H1 (cell line): Measurements from ENCODE around the gene LRRC2. TPM values are rescaled to one million over a fixed set of nuclear protein-coding genes. Genes with fewer than 3 reads are reported as not detected.

Source experiments
- CTCF ChIA-PET: fragments of 300-600 bp; sonication (Branson Sonifier 250); formaldehyde crosslinking; loops from one replicate; lab custom pipeline; 2021; ENCODE audit not compliant: partially characterized antibody; lab: Charles Lee
- POLR2A ChIA-PET: fragments of 300-600 bp; sonication (Branson Sonifier 250); formaldehyde crosslinking; loops from one replicate; lab custom pipeline; 2021; ENCODE audit warnings: inconsistent platforms; ENCODE audit not compliant: partially characterized antibody; lab: Charles Lee
- DNase-seq, 2 experiments: peaks; one replicate each; pipeline versions ENCODE4 v3.0.0 to v3.0.0-alpha.2; 2010 to 2022; ENCODE audit warnings: low spot score in 2 of 2, low read depth in 1 of 2, mixed read lengths in 1 of 2
- FAIRE-seq: peaks from 2 replicates; lab custom pipeline; 2011; peaks lifted over from hg19 to GRCh38; lab: Jason Lieb, UNC
- H2AFZ ChIP-seq: 2 replicates; pipeline ENCODE4 v1.8.1; 2012; ENCODE audit warnings: low read length, inconsistent platforms
- H2AK5ac ChIP-seq: 2 replicates; pipeline ENCODE4 v1.6.1; 2013; ENCODE audit warnings: low read depth, low read length
- H2BK120ac ChIP-seq: replicated peaks from 2 replicates; pipeline ENCODE3; 2013; ENCODE audit warnings: low read depth, low read length, inconsistent platforms
- H2BK12ac ChIP-seq: 2 replicates; pipeline ENCODE4 v1.6.1; 2013; ENCODE audit warnings: low read depth, low read length
- H2BK15ac ChIP-seq: 2 replicates; pipeline ENCODE4 v1.6.1; 2013; ENCODE audit warnings: low read length
- H2BK20ac ChIP-seq: 2 replicates; pipeline ENCODE4 v1.6.1; 2013; ENCODE audit warnings: low read length
- H2BK5ac ChIP-seq: 2 replicates; pipeline ENCODE4 v1.6.1; 2013; ENCODE audit warnings: low read depth, low read length
- H3K14ac ChIP-seq: 2 replicates; pipeline ENCODE4 v1.6.1; 2013; ENCODE audit warnings: inconsistent platforms; ENCODE audit not compliant: insufficient read length
- H3K18ac ChIP-seq: 2 replicates; pipeline ENCODE4 v1.6.1; 2013; ENCODE audit warnings: low read length; ENCODE audit errors: extremely low read depth
- H3K23ac ChIP-seq: 2 replicates; pipeline ENCODE4 v1.6.1; 2013; ENCODE audit warnings: inconsistent platforms; ENCODE audit not compliant: insufficient read length
- H3K23me2 ChIP-seq: 2 replicates; pipeline ENCODE4 v1.6.1; 2013; ENCODE audit warnings: low read depth, low read length
- H3K27ac ChIP-seq: 2 replicates; pipeline ENCODE4 v1.6.1; 2011; ENCODE audit warnings: low read depth, low read length, inconsistent platforms
- H3K27me3 ChIP-seq, 4 experiments: replicated peaks in 1 of 4; 1 replicate in 1 of 4; 2 replicates in 3 of 4; pipeline versions ENCODE4 v1.6.1 to v1.8.1; 2011 to 2013; ENCODE audit warnings: low read length in 3 of 4, mild to moderate bottlenecking in 3 of 4, inconsistent platforms in 2 of 4, mixed read lengths in 2 of 4, moderate library complexity in 1 of 4; ENCODE audit not compliant: control insufficient read depth in 3 of 4, insufficient read depth in 3 of 4; ENCODE audit errors: extremely low read depth in 1 of 4
- H3K36me3 ChIP-seq, 4 experiments: 2 replicates each; pipeline versions ENCODE4 v1.6.1 to v1.8.1; 2011 to 2013; ENCODE audit warnings: mild to moderate bottlenecking in 4 of 4, low read length in 3 of 4, moderate library complexity in 2 of 4, control low read depth in 1 of 4, inconsistent platforms in 1 of 4; ENCODE audit not compliant: insufficient read depth in 4 of 4, control insufficient read depth in 2 of 4
- H3K4ac ChIP-seq: replicated peaks from 2 replicates; pipeline ENCODE3; 2013; ENCODE audit warnings: low read length, low read depth, mixed read lengths, inconsistent platforms; ENCODE audit not compliant: insufficient read length
- H3K4me1 ChIP-seq, 4 experiments: replicated peaks in 1 of 4; 1 replicate in 1 of 4; 2 replicates in 3 of 4; pipeline versions ENCODE4 v1.6.1 to v1.8.1; 2011 to 2013; ENCODE audit warnings: low read length in 3 of 4, inconsistent platforms in 2 of 4, mixed read lengths in 1 of 4; ENCODE audit not compliant: insufficient read depth in 4 of 4, control insufficient read depth in 3 of 4
- H3K4me2 ChIP-seq, 2 experiments: 2 replicates each; pipeline versions ENCODE4 v1.6.1 to v1.8.1; 2011 to 2013; ENCODE audit warnings: low read depth in 2 of 2, low read length in 2 of 2, control low read depth in 1 of 2, inconsistent platforms in 1 of 2, mild to moderate bottlenecking in 1 of 2; ENCODE audit not compliant: insufficient read depth in 1 of 2
- H3K4me3 ChIP-seq, 4 experiments: fragments of 200-600, 300-600 bp in 1 of 4; sonication (generic), shearing (Covaris generic), sonication (Bioruptor Twin) in 1 of 4; 2 replicates each; pipeline versions ENCODE4 v1.5.1 to v1.8.1; 2011 to 2016; ENCODE audit warnings: low read length in 4 of 4, low read depth in 3 of 4, control low read depth in 2 of 4, inconsistent platforms in 2 of 4, mild to moderate bottlenecking in 2 of 4, mixed read lengths in 1 of 4, moderate library complexity in 1 of 4; ENCODE audit not compliant: insufficient read depth in 2 of 4; ENCODE audit errors: extremely low read depth in 1 of 4
- H3K56ac ChIP-seq: replicated peaks from 2 replicates; pipeline ENCODE3; 2013; ENCODE audit warnings: low read depth, mild to moderate bottlenecking, mixed read lengths, low read length, inconsistent platforms; ENCODE audit not compliant: insufficient read length
- H3K79me1 ChIP-seq: 2 replicates; pipeline ENCODE4 v1.6.1; 2013; ENCODE audit warnings: low read depth, low read length, control low read depth
- H3K79me2 ChIP-seq, 2 experiments: 2 replicates each; pipeline versions ENCODE4 v1.6.1 to v1.8.1; 2012 to 2013; ENCODE audit warnings: low read length in 2 of 2, mild to moderate bottlenecking in 2 of 2, inconsistent platforms in 1 of 2; ENCODE audit not compliant: insufficient read depth in 2 of 2, control insufficient read depth in 1 of 2
- H3K9ac ChIP-seq, 4 experiments: replicated peaks in 1 of 4; 1 replicate in 1 of 4; 2 replicates in 3 of 4; pipeline versions ENCODE4 v1.6.1 to v1.8.1; 2011 to 2013; ENCODE audit warnings: low read depth in 3 of 4, low read length in 3 of 4, control low read depth in 2 of 4, mild to moderate bottlenecking in 2 of 4, moderate library complexity in 2 of 4, inconsistent platforms in 1 of 4; ENCODE audit errors: extremely low read depth in 1 of 4
- H3K9me3 ChIP-seq, 2 experiments: 2 replicates each; pipeline versions ENCODE4 v1.6.1 to v1.8.1; 2012 to 2013; ENCODE audit warnings: mild to moderate bottlenecking in 2 of 2, moderate library complexity in 2 of 2, control low read depth in 1 of 2, inconsistent platforms in 1 of 2, low read depth in 1 of 2, low read length in 1 of 2, mixed read lengths in 1 of 2; ENCODE audit not compliant: insufficient read depth in 2 of 2
- H4K20me1 ChIP-seq, 2 experiments: replicated peaks in 1 of 2; 2 replicates each; pipeline versions ENCODE3 to v1.8.1; 2011 to 2013; ENCODE audit warnings: inconsistent platforms in 2 of 2, low read length in 2 of 2, mild to moderate bottlenecking in 1 of 2; ENCODE audit not compliant: insufficient read depth in 2 of 2, control insufficient read depth in 1 of 2
- H4K5ac ChIP-seq: 2 replicates; pipeline ENCODE4 v1.6.1; 2013; ENCODE audit warnings: low read length, low read depth, mixed read lengths, inconsistent platforms; ENCODE audit not compliant: insufficient read length
- H4K8ac ChIP-seq: 2 replicates; pipeline ENCODE4 v1.8.0; 2013; ENCODE audit warnings: mild to moderate bottlenecking, moderate library complexity, low read length, inconsistent platforms; ENCODE audit not compliant: insufficient read depth; ENCODE audit errors: extremely low read depth
- H4K91ac ChIP-seq: replicated peaks from 2 replicates; pipeline ENCODE3; 2013; ENCODE audit warnings: low read length, mixed read lengths, inconsistent platforms; ENCODE audit not compliant: insufficient read length
- GABPA ChIP-seq: IDR thresholded peaks from 2 replicates; pipeline ENCODE4 v1.6.1; 2011; ENCODE audit warnings: mild to moderate bottlenecking, low read length, moderate library complexity, borderline replicate concordance; ENCODE audit not compliant: insufficient read depth
- RAD21 ChIP-seq, 2 experiments: IDR thresholded peaks in 1 of 2; conservative IDR thresholded peaks in 1 of 2; 2 replicates each; pipeline ENCODE4 v1.6.1; 2011; ENCODE audit warnings: low read depth in 2 of 2, low read length in 2 of 2, improper control_type of control experiment in 1 of 2, inconsistent platforms in 1 of 2, mild to moderate bottlenecking in 1 of 2, moderate library complexity in 1 of 2
- SP2 ChIP-seq: IDR thresholded peaks from 2 replicates; pipeline ENCODE4 v1.6.1; 2012; ENCODE audit warnings: mild to moderate bottlenecking, low read length, inconsistent platforms
- WGBS, 2 experiments: shearing (Covaris generic) in 1 of 2; methylation state at CpG; one replicate each; pipeline versions ENCODE4 v1.1.6 to v1.1.7; 2013 to 2015; ENCODE audit warnings: low lambda C conversion rate in 2 of 2, mixed read lengths in 2 of 2, inconsistent platforms in 1 of 2, low coverage in 1 of 2, missing lambda C conversion rate in 1 of 2; ENCODE audit not compliant: insufficient replicate concordance in 2 of 2, insufficient coverage in 1 of 2, insufficient read length in 1 of 2; ENCODE audit errors: extremely low coverage in 1 of 2, missing lambda C conversion rate in 1 of 2; 5-methylcytosine and 5-hydroxymethylcytosine counted together
- polyA plus RNA-seq, 7 experiments: library from polyadenylated mRNA; depleted of rRNA in 3 of 7; stranded (reverse) in 5 of 7; unstranded in 2 of 7; fragments of >200 nt in 5 of 7; fragments of 200-250 nt in 2 of 7; gene quantifications; 1 replicate in 5 of 7; 2 replicates in 1 of 7; 4 replicates in 1 of 7; pipeline versions ENCODE4 v1.2.1 to v1.2.3, GENCODE V29; 2011 to 2013; ENCODE audit warnings: missing spikeins in 2 of 7, mixed read lengths in 2 of 7
- total RNA-seq: library from RNA; stranded (reverse); fragmentation: NEBNext Ultra II Directional; extraction: Animal tissue kit (Norgen Biotek cat#: 25700); gene quantifications from 2 replicates; pipeline ENCODE4 v1.2.1, GENCODE V29; 2021
- TF ChIP-seq, protein P1 (sequence below), 3 experiments: IDR thresholded peaks; 1 replicate in 2 of 3; 2 replicates in 1 of 3; pipeline versions ENCODE4 v1.5.1 to v1.6.1; 2011; ENCODE audit warnings: low read length in 3 of 3, mild to moderate bottlenecking in 3 of 3, inconsistent platforms in 2 of 3, low read depth in 1 of 3, moderate library complexity in 1 of 3; ENCODE audit not compliant: insufficient read depth in 1 of 3; ENCODE audit errors: control extremely low read depth in 1 of 3

The LRRC2 gene
- total and polyA plus RNA-seq, 2 of the 8 experiments (the other 6 are each of a cell fraction or from before 2014, with no cell fraction given) = 1.4 to 6.4 TPM

DNA sequence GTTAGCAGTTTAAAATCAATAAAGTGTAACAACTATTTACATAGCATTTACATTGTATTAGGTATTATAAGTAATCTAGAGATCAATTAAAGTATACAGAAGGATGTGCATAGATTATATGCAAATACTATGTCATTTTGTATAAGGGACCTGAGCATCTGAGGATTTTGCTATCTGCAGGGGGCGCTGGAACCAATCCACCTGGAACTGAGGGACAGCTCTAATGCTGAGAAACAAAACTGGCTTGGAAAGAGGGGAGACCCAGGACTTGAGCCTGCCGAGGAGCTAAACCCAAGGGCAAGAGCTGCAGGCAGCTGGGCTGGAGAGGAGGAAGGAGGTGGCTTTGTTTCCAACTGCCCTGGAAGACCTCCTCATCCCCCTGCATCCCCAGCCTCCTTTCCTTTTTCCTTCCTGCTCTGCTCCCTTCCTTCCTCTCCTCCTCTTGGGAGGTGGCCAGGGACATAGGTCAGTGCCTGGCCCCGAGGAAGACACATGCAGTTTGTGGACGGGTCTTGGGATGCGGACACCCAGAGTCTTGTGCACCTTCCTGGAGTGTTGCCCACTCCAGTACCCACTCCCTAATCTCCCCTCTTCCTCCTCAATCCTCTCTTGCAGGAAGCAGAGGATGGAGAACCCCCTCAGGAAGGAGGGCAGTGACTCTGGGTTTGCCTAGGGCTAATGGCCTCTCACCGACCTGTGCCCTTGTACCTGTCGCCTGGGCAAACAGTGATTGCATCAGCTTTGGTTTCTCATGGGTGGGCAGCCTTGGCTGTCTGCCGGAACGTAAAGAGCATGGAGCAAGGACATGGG, 69.2 kb downstream of the LRRC2 start:
- Histone ChIP-seq H2AFZ (peak overlapping the region; percentile 15; the same call in 1 of the 2 replicates), H2BK15ac (no peak overlapping the region), H2BK5ac (peak overlapping the region; percentile 14; the same call in 1 of the 2 replicates), H3K4me1 (peaks cover 0 to 7% (median 1%) of the 10 kb centered on the region in 4 experiments; a peak in 2 of 7 replicates), H3K79me1 (no peaks in the 10 kb centered on the region), H4K5ac (no peak overlapping the region), H3K18ac (peak overlapping the region; percentile 1; the same call in 1 of the 2 replicates), H3K23me2 (no peaks in the 10 kb centered on the region), H3K9me3 (peaks cover 0 to 10% of the 10 kb centered on the region in 2 experiments; a peak in 2 of 4 replicates), H3K23ac (no peak overlapping the region), H3K27me3 (peaks cover 0 to 4% (median 0%) of the 10 kb centered on the region in 4 experiments; a peak in 1 of 7 replicates), H3K14ac (no peak overlapping the region), H2BK120ac (no peak overlapping the region), H3K4me2 (no peak overlapping the region), H4K91ac (peak overlapping the region; percentile 8), H3K36me3 (no peaks in the 10 kb centered on the region), H2BK12ac (peak overlapping the region; percentile 52; the same call in 1 of the 2 replicates), H3K4ac (no peak overlapping the region), H3K79me2 (no peaks in the 10 kb centered on the region), H3K9ac (no peak overlapping the region; a peak in 1 of 7 replicates), H3K27ac (no peak overlapping the region), H2BK20ac (peak overlapping the region; percentile 38), H3K4me3 (no peak overlapping the region), H4K20me1 (no peaks in the 10 kb centered on the region), H3K56ac (no peak overlapping the region), H2AK5ac (0 out of 2 replicates have a peak overlapping the region, but pooled peaks have one; percentile 43), H4K8ac (no peak overlapping the region)
- ChIA-PET CTCF (interaction anchor here (0.6 to 7.9 kb wide), 42 partner anchors 8 to 383 kb away, joined by 3 to 63 read pairs (median 4); no protein-coding TSS in a partner anchor), POLR2A (interaction anchor here (0.7 to 2.9 kb wide), 8 partner anchors 9 to 89 kb away, joined by 3 to 21 read pairs (median 4); no protein-coding TSS in a partner anchor)
- peak; percentile 58 to 69 for TF ChIP-seq RAD21 (IDR thresholded peaks at IDR 0.05 in 1 of 2, conservative IDR thresholded peaks at IDR 0.05 in 1 of 2; ENCODE audit: low read depth in 2 of 2, low read length in 2 of 2)
- TF ChIP-seq, protein P1, sequence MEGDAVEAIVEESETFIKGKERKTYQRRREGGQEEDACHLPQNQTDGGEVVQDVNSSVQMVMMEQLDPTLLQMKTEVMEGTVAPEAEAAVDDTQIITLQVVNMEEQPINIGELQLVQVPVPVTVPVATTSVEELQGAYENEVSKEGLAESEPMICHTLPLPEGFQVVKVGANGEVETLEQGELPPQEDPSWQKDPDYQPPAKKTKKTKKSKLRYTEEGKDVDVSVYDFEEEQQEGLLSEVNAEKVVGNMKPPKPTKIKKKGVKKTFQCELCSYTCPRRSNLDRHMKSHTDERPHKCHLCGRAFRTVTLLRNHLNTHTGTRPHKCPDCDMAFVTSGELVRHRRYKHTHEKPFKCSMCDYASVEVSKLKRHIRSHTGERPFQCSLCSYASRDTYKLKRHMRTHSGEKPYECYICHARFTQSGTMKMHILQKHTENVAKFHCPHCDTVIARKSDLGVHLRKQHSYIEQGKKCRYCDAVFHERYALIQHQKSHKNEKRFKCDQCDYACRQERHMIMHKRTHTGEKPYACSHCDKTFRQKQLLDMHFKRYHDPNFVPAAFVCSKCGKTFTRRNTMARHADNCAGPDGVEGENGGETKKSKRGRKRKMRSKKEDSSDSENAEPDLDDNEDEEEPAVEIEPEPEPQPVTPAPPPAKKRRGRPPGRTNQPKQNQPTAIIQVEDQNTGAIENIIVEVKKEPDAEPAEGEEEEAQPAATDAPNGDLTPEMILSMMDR (IDR thresholded peaks at IDR 0.05; ENCODE audit: control extremely low read depth in 1 of 3, insufficient read depth in 1 of 3, low read depth in 1 of 3, low read length in 3 of 3) = peak; percentile 41 to 68 (median 60)
- no peak for TF ChIP-seq SP2
- TF ChIP-seq GABPA = no peak
- 84% methylated on average over 9 of the region's 9 CpGs; no CpG with 5 or more reads in 1 of the 2 experiments for WGBS, 2 experiments
- DNase-seq = peak; percentile 36 to 75
- FAIRE-seq = peak; percentile 24
